Measurements from ENCODE around the gene NT5DC3.

GRCh38 chr12:103883908-103884307, 42.9 kb upstream of the NT5DC3 start:
- TF ChIP-seq CTCF (IDR thresholded peaks at IDR 0.05) (no peak), POLR2AphosphoS5 (IDR thresholded peaks at IDR 0.05) (no peak), POLR2A (IDR thresholded peaks at IDR 0.05) (no peak)
